Brain microvascular endothelial cell (primary cell): Measurements from ENCODE around the gene SDC1.
"Not testable (repeated sequence)": the region's sequence is repeated elsewhere in the genome, so short reads cannot be mapped to it uniquely, and the experiment has no call there.

Source experiments
- DNase-seq: peaks from one replicate; pipeline ENCODE4 v3.0.0-alpha.2; 2020
- H3K27ac ChIP-seq: fragments of 250-450 bp; sonication (Bioruptor Pico); 2 replicates; pipeline ENCODE4 v1.5.1; 2020; ENCODE audit warnings: mild to moderate bottlenecking, moderate library complexity
- H3K27me3 ChIP-seq: fragments of 250-450 bp; sonication (Bioruptor Pico); replicated peaks from 2 replicates; pipeline ENCODE4 v1.5.1; 2020; ENCODE audit warnings: mild to moderate bottlenecking
- H3K36me3 ChIP-seq: fragments of 250-450 bp; sonication (Bioruptor Pico); replicated peaks from 2 replicates; pipeline ENCODE4 v1.5.1; 2020; ENCODE audit warnings: mild to moderate bottlenecking
- H3K4me3 ChIP-seq: 2 replicates; pipeline ENCODE4 v1.5.1; 2011; ENCODE audit warnings: low read depth, mild to moderate bottlenecking, control low read depth, low read length, moderate library complexity
- in situ Hi-C: cut with HindIII; loops from 2 replicates; pipeline ENCODE4 v1.10.0; 2017; ENCODE audit warnings: low sequenced_read_pairs, low pct_ligation_motif_present
- TF ChIP-seq, protein P1 (sequence below): IDR thresholded peaks from 2 replicates; pipeline ENCODE4 v1.5.1; 2011; ENCODE audit warnings: low read depth, mild to moderate bottlenecking, moderate library complexity, low read length, control low read depth, inconsistent platforms; ENCODE audit errors: missing control alignments

Gene SDC1

DNA sequence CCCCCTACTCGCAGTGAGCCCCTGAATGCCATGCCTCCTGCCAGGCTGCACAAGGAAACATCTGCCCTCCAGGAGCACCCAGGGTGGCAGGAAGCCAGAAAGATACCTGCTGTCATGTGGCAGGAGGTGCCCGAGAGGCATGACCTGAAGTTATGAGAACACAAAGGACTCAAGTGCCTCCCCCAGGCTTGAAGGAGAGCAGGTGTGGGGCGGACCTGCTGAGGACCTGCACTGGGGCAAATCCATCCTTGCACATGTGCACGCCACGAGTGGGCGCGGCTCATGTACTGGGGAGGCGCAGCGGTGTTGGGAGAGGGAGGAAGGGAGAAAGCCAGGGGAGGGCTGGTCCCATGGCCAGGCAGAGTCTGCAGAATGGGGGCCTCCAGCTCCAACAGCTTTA, 26.9 kb downstream of the SDC1 start:
- H3K36me3 ChIP-seq = no peaks in the 10 kb centered on the region
- in situ Hi-C loops = no loop called here
- TF ChIP-seq, protein P1, sequence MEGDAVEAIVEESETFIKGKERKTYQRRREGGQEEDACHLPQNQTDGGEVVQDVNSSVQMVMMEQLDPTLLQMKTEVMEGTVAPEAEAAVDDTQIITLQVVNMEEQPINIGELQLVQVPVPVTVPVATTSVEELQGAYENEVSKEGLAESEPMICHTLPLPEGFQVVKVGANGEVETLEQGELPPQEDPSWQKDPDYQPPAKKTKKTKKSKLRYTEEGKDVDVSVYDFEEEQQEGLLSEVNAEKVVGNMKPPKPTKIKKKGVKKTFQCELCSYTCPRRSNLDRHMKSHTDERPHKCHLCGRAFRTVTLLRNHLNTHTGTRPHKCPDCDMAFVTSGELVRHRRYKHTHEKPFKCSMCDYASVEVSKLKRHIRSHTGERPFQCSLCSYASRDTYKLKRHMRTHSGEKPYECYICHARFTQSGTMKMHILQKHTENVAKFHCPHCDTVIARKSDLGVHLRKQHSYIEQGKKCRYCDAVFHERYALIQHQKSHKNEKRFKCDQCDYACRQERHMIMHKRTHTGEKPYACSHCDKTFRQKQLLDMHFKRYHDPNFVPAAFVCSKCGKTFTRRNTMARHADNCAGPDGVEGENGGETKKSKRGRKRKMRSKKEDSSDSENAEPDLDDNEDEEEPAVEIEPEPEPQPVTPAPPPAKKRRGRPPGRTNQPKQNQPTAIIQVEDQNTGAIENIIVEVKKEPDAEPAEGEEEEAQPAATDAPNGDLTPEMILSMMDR = no peak
- no peaks in the 10 kb centered on the region for H3K27me3 ChIP-seq
- DNase-seq = no peak
- H3K27ac ChIP-seq = no peak overlapping the region
- H3K4me3 ChIP-seq = no peak overlapping the region

DNA sequence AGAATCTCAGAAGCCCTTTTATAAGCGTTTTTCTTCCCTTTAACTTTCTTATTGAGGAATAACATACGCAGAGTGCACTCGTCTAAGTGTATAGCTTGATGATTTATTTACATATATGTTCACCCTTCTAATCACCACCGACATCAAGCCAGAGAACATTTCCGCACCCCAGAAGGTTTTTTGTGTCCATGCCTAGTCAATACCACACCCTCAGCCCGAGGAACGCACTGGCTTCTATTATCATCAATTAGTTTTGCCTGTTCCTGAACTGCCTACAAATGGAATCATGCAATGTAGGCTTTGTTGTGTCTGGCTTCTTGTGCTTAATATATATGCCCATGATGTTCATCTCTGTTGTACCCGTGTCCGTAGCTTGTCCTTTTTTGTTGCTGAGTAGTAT, 27.7 kb downstream of the SDC1 start:
- Histone ChIP-seq H3K27ac (no peak overlapping the region), H3K4me3 (no peak overlapping the region), H3K27me3 (no peaks in the 10 kb centered on the region), H3K36me3 (no peaks in the 10 kb centered on the region)
- in situ Hi-C loops = no loop called here
- TF ChIP-seq, protein P1 = no peak
- no peak for DNase-seq

GRCh38 chr2:20196657-20197161, 28.2 kb downstream of the SDC1 start:
- Histone ChIP-seq H3K36me3 (no peaks in the 10 kb centered on the region), H3K27me3 (no peaks in the 10 kb centered on the region), H3K4me3 (no peak overlapping the region), H3K27ac (no peak overlapping the region)
- TF ChIP-seq, protein P1 = no peak
- in situ Hi-C loops = no loop called here
- DNase-seq = no peak

GRCh38 chr2:20196053-20196656, 28.8 kb downstream of the SDC1 start:
- no peak overlapping the region for H3K27ac ChIP-seq
- H3K36me3 ChIP-seq = no peaks in the 10 kb centered on the region
- in situ Hi-C loops = no loop called here
- no peak overlapping the region for H3K4me3 ChIP-seq
- H3K27me3 ChIP-seq = no peaks in the 10 kb centered on the region
- TF ChIP-seq, protein P1 = no peak
- no peak for DNase-seq

DNA sequence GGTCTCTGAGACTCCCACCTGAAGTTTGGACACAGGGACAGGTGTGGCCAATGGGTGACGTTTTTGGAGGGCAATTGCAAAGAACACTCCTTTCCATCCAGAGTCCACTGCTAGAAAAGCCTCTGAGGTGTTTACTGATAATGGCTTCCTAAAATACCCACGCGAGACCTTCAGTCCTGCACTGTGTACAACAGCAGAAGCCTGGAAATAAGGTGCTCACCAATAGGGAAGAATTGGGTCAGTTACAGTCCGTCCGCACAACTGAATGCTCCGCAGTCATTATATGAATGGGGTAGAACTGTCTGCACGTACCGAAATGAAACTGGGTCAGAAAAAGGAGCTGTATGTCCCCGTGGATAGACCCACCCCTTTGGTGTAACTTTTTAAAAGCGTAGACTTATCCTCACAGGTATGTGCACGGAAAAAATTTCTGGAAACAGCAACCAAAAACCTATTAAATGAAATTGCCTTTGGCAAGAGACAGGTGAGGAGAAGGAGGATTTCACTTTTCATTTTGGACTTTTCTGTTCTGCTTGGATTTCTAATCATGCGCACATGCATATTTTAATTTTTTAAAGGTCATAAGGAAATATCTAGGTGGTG, 29.4 kb downstream of the SDC1 start:
- H3K4me3 ChIP-seq = no peak overlapping the region
- no peaks in the 10 kb centered on the region for H3K27me3 ChIP-seq
- no peak overlapping the region for H3K27ac ChIP-seq
- DNase-seq = no peak
- TF ChIP-seq, protein P1 = no peak
- H3K36me3 ChIP-seq = no peaks in the 10 kb centered on the region
- in situ Hi-C loops = no loop called here

- H3K36me3 ChIP-seq, H3K27ac ChIP-seq, H3K4me3 ChIP-seq, H3K27me3 ChIP-seq, DNase-seq, in situ Hi-C loops: not testable (repeated sequence)
Measured at GRCh38 chr2:20195016-20195411, 29.9 kb downstream of the SDC1 start.
